Activated T-cell treated with anti-CD3 and anti-CD28 coated beads, Interleukin-2, amount 50 U/mL, for 4 hours (primary cell): ENCODE data around the gene MAPKBP1. TPM values are rescaled to one million over a fixed set of nuclear protein-coding genes. Genes with fewer than 3 reads are reported as not detected.

ENCODE experiments used
- ATAC-seq, 2 donors: fragments of 200-7000 bp; cut with Tn5 transposase; one replicate each; pipeline ENCODE4 v1.10.0; 2021
- DNase-seq: peaks from one replicate; pipeline ENCODE4 v3.0.0-alpha.2; 2020
- H3K27me3 Mint-ChIP-seq: one replicate; pipeline ENCODE4 v1.8.0; 2021; ENCODE audit warnings: low read depth, mixed read lengths
- H3K36me3 Mint-ChIP-seq: one replicate; pipeline ENCODE4 v1.8.0; 2022; ENCODE audit warnings: mixed read lengths; ENCODE audit not compliant: insufficient read depth
- H3K4me1 Mint-ChIP-seq: one replicate; pipeline ENCODE4 v1.8.0; 2021; ENCODE audit warnings: low read depth, mixed read lengths
- H3K4me3 Mint-ChIP-seq: one replicate; pipeline ENCODE4 v1.8.0; 2021; ENCODE audit warnings: mild to moderate bottlenecking, moderate library complexity, mixed read lengths
- H3K9me3 Mint-ChIP-seq: one replicate; pipeline ENCODE4 v1.8.0; 2021; ENCODE audit warnings: mixed read lengths
- total RNA-seq, 3 donors: library from RNA; stranded (reverse); gene quantifications; one replicate each; pipeline ENCODE4 v1.2.1, GENCODE V29; 2021

Gene MAPKBP1
- total RNA-seq, 3 donors from 2014 or later, result 21.9 to 23.3 (median 22.5) TPM

DNA sequence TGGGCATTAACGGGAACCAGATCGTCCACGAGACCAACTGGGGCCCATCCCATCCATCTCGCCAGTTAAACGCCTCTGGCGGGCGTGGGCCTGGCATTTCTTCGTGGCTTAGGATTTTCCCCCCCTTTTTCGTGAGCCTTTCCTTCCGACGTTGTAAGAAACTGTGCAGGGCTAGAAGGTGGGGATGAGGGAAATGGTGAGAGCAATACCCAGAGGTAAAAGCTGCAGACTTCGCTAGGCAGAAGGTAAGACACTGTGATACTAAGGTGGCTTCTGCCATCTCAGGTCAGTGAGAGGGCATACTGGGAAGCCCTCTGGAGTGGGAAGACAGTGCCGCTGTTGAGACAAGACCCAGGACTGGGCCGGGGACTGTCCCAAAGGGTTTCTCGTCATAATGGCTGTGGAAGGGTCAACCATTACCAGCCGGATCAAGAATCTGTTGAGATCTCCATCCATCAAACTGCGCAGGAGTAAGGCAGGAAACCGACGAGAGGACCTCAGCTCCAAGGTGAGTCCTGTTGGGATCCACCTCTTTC lies 666 bp downstream of the MAPKBP1 start:
- Mint-ChIP-seq H3K4me1 (peaks cover 59% of the 10 kb centered on the region), H3K4me3 (peak overlapping the region; percentile 93), H3K9me3 (no peaks in the 10 kb centered on the region), H3K27me3 (no peaks in the 10 kb centered on the region), H3K36me3 (peaks cover 7% of the 10 kb centered on the region)
- no peak for DNase-seq
- ATAC-seq, result peak in 1 of 2 donors; percentile 0

DNA sequence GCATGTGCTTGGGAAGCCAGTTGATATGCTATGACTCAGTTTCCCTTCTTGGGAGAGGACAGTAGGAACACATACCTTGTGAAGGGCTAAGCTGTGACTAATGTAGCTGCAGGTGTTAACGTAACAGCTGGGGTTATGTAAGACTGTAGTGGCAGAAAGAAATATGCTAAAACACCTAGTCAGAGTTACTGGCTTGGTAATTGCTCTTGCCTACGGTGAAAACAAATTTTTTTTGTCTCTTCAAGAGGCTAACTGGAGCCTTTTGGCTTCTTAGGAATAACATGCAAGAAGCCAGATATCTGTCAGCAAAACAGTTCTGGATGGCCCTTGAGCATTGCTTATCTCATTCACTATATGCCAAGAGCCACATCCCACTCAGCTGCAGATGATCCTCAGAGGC lies 1.4 kb downstream of the MAPKBP1 start:
- Mint-ChIP-seq H3K4me3 (peak overlapping the region; percentile 93), H3K36me3 (peaks cover 11% of the 10 kb centered on the region), H3K9me3 (no peaks in the 10 kb centered on the region), H3K4me1 (peaks cover 63% of the 10 kb centered on the region), H3K27me3 (no peaks in the 10 kb centered on the region)
- DNase-seq (no peak), ATAC-seq (no peak)

DNA sequence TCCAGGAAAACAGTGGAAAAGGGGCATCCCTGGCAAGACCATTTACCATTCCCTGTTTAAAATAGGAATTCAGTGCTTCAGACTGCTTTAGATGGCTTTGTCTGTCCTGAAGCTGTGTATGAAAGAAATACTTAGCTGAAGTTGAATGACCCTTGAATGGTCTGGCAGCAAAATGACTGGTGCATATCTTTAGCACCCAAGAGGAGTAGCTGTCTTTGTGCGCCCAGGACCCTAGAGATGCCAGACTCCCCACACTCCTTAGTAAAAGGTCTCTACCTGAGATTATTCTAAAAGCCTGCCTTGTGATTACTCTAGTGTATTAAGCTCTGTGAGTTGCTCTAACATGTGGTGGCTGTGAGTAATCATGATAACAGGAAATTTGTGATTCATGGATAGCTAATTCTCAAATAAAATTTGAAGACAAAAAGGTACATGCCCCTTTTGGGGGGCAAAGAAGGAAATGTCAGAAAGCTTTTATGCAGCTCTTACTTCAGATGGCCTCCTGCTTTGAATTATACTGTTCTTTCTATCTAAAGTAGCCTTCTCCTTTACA lies 3.2 kb downstream of the MAPKBP1 start:
- ATAC-seq (no peak), DNase-seq (no peak)
- H3K36me3 Mint-ChIP-seq, result peaks cover 11% of the 10 kb centered on the region
- H3K4me3 Mint-ChIP-seq, result no peak overlapping the region
- H3K27me3 Mint-ChIP-seq, result no peaks in the 10 kb centered on the region
- peaks cover 67% of the 10 kb centered on the region for H3K4me1 Mint-ChIP-seq
- H3K9me3 Mint-ChIP-seq, result no peaks in the 10 kb centered on the region

DNA sequence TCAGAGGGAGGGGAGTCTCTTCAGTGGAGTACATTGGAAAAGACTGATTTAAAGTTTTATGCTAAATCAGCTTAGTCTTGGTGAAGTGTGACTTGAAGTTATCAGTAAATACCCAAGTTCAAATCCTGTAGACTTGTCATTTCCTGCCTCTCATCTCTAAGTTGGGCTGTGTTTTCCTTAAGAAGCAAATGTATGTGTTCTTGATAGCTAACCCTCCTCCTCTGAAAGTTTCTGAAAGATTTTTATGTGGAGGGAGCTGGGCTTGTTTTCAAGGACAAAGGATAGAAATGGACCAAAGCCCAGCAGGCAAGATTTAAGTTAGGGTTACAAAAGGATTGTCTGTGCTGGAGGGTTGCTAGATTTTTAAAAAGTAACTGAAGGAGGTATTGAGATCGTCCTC lies 4.2 kb downstream of the MAPKBP1 start:
- Mint-ChIP-seq H3K9me3 (no peaks in the 10 kb centered on the region), H3K27me3 (no peaks in the 10 kb centered on the region), H3K4me3 (no peak overlapping the region), H3K36me3 (peaks cover 15% of the 10 kb centered on the region), H3K4me1 (peaks cover 63% of the 10 kb centered on the region)
- no peak for ATAC-seq
- DNase-seq, result no peak

DNA sequence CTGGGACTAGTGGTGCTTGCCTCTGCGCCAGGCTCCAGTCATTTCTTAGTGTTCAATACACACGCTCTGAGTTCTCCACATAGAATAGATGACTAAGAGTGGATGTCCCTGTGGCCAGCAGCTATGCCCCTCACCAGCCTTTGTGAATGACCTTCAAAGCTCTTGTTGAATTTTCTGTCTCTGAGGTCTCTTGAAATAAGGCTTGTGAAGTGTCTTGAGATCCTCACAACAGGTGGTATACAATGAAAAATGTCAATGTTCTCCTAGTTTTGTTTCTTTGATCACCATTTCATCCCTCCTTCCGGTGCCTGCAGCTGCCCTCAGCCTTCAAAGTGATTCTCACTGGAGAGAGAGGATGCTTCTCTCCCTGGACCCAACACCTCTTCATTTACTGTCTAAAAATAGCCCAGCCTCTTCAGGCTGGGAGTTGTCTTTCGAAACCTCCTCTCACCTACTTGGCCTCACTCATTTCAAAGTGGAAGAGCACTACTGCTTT lies 5.4 kb downstream of the MAPKBP1 start:
- no peak for ATAC-seq
- no peak overlapping the region for H3K4me3 Mint-ChIP-seq
- no peak for DNase-seq

DNA sequence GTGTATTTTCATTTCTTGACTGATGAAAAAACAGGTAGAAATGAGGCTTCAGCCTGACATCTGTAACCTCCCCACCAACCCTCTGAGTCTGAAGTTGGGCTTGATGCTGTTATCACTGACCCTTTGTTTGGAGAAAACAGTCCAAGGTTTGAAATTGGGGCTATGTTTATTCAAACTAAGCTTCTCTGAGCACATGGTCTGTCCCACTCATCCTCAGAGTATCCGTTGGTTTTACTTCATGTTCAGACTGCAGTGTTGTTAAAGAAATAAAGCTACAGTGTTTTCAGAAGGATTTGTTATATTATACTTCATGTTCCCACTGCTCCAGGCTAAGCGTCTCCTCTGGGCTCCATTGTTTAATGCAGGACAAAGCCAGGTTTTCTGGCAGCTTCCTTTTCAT lies 6.0 kb downstream of the MAPKBP1 start:
- H3K4me1 Mint-ChIP-seq, result peaks cover 56% of the 10 kb centered on the region
- ATAC-seq (no peak), DNase-seq (no peak)
- peaks cover 15% of the 10 kb centered on the region for H3K36me3 Mint-ChIP-seq
- no peaks in the 10 kb centered on the region for H3K9me3 Mint-ChIP-seq
- no peaks in the 10 kb centered on the region for H3K27me3 Mint-ChIP-seq
- no peak overlapping the region for H3K4me3 Mint-ChIP-seq

More for the DNA sequence above, 5.4 kb downstream of the MAPKBP1 start:
- H3K27me3 Mint-ChIP-seq, result no peaks in the 10 kb centered on the region
- H3K4me1 Mint-ChIP-seq, result peaks cover 59% of the 10 kb centered on the region
- no peaks in the 10 kb centered on the region for H3K9me3 Mint-ChIP-seq
- peaks cover 15% of the 10 kb centered on the region for H3K36me3 Mint-ChIP-seq

DNA sequence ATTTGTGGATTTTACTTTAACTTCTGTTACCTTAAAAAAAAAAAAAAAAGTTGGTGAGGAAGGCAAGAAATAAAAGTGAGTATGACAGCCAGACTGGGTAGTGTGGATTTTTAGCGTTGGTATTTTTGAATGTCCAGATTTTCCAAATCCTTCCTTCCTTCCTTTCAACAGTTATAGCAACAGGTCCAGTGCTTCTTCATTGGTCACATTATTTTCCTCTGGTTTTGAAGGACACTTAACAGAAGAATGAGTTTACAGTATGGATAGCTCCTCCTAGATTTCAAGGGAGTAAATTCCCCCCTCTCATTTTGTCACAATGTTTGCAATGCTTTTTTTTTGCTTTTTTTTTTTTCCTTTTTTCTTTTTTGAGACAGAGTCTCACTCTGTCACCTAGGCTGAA lies 6.4 kb downstream of the MAPKBP1 start:
- Mint-ChIP-seq H3K4me3 (no peak overlapping the region), H3K36me3 (peaks cover 15% of the 10 kb centered on the region), H3K27me3 (no peaks in the 10 kb centered on the region), H3K4me1 (peaks cover 51% of the 10 kb centered on the region), H3K9me3 (no peaks in the 10 kb centered on the region)
- no peak for ATAC-seq
- DNase-seq, result no peak

DNA sequence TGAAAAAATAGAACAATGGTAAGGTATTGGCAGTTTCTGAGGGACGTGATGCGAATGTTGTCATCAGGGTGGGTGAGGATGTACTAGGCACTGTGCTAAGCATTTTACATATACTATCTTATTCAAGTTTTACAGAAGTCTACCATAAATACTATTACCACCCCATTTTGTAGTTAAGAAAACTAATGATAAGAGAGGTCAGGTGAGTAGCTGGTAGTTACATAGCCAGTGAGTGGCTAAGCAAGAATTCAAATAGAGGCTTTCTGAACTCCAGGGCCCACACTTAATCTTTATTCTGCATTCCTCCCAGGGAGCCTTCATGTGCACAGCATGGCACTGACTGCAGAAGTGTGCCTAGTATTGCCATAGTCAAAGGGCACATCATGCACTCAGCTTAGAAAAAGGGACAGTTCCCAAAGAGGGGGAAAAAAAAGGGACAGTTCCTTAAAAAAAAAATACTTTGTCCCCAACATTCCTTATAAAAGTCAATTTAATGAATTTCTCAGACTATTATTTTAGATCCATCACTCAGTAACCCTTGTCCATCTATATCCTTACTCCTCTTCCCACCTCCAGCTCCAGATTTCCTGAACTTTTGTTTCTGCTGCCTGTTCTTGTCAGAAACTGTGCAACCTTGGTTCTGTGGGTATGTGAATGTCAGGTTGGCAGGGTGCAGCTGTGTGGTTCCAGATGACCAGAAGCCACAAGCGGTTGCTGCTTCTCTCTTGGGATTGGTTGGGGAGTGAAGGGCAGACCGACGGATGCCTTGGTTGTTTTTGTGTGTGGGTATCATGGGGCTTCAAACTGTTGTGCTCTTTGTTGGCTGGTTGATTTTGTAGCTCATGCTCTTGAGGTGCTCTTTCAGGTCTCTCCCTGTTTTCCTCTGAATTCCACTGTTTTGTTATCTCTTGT lies 8.3 kb downstream of the MAPKBP1 start:
- DNase-seq (no peak), ATAC-seq (no peak)
- H3K36me3 Mint-ChIP-seq, result peaks cover 15% of the 10 kb centered on the region
- peaks cover 37% of the 10 kb centered on the region for H3K4me1 Mint-ChIP-seq
- H3K4me3 Mint-ChIP-seq, result no peak overlapping the region
- H3K9me3 Mint-ChIP-seq, result no peaks in the 10 kb centered on the region
- H3K27me3 Mint-ChIP-seq, result no peaks in the 10 kb centered on the region

DNA sequence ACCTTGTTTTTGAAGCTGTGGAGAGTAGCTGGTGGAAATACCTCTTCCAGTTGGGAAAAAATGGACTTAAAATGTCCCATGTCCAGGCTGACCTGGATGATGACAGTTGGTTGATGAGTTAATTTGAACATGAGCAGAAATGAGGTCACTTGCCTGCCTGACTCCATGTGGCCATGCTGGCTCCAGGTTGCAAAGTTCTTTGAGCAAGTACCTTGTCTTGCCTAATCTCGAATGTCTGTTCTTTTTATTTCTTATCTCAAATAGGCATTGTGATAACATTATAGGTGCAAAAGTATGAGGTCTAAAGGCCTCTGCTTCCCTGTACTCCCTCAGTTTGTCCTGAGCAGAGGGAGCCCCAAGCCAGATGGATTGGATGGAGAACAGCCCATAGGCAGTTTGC lies 9.0 kb downstream of the MAPKBP1 start:
- peaks cover 32% of the 10 kb centered on the region for H3K4me1 Mint-ChIP-seq
- H3K4me3 Mint-ChIP-seq, result no peak overlapping the region
- H3K27me3 Mint-ChIP-seq, result no peaks in the 10 kb centered on the region

DNA sequence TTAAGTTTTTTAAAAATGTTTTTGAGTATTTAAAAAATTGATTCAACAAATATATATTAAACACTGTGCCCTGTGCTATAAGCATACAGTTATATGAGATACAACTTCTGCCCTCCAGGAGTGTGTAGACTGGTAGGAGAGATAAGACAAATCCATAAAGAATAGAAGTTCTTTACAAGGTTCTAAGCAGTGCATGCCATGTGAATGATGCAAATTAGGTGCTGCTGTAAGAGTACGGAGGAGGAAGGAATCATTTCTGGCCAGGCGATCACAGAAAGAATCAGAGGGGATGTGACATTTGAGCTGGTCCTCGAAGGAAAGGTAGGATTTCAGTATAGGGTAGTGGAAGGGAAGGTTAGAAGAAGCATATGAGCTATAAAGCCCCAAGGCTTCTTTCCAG lies 14.0 kb downstream of the MAPKBP1 start:
- H3K4me1 Mint-ChIP-seq, result peaks cover 41% of the 10 kb centered on the region
- no peak for ATAC-seq
- H3K27me3 Mint-ChIP-seq, result no peaks in the 10 kb centered on the region

More for the DNA sequence above, 9.0 kb downstream of the MAPKBP1 start:
- DNase-seq (no peak), ATAC-seq (no peak)
- Mint-ChIP-seq H3K9me3 (no peaks in the 10 kb centered on the region), H3K36me3 (peaks cover 15% of the 10 kb centered on the region)

DNA sequence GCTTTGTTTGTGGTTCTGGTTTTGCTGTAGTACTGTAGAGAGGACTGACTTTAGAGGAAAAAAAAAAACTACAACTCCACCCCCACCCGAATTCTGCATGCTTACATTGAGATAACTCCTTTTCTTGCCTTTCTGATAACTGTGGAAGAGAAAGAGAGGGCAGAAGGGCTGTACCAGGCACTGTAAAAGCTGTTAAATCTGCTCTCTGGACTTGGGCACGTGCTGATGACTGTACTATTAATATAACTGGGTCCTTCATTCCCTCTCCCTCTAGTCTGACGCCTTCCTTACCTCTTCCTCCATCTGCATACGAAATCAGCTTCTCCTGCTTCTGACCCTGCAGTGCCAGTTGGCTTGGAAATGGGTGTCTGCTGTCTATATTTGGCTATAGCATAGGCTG lies 15.0 kb downstream of the MAPKBP1 start:
- Mint-ChIP-seq H3K36me3 (no peaks in the 10 kb centered on the region), H3K27me3 (no peaks in the 10 kb centered on the region), H3K9me3 (no peaks in the 10 kb centered on the region), H3K4me3 (no peak overlapping the region), H3K4me1 (peaks cover 41% of the 10 kb centered on the region)
- no peak for DNase-seq
- no peak for ATAC-seq

More for the DNA sequence above, 14.0 kb downstream of the MAPKBP1 start:
- DNase-seq, result no peak
- Mint-ChIP-seq H3K36me3 (peaks cover 2% of the 10 kb centered on the region), H3K4me3 (no peak overlapping the region), H3K9me3 (no peaks in the 10 kb centered on the region)

DNA sequence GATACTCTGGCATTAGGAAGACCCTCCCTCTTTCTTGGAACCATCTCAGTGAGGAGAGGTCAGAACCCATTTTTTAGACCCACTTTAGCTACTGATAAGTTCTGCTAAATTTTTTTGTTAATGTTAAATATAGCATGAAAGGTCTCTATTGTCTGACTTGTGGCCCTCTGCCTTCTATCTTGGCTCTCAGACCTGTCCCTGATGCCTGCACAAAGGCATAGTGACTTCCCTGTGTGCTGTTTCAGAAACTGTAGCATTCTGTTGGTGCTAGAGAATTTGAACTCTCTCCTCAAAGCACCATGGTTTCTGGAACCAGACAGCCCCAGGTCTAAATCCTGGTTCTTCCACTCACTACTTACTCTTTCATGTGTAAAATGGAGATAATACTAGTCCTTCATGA lies 15.4 kb downstream of the MAPKBP1 start:
- H3K27me3 Mint-ChIP-seq, result no peaks in the 10 kb centered on the region
- H3K4me3 Mint-ChIP-seq, result no peak overlapping the region
- H3K4me1 Mint-ChIP-seq, result peaks cover 43% of the 10 kb centered on the region
- DNase-seq (no peak), ATAC-seq (no peak)
- no peaks in the 10 kb centered on the region for H3K36me3 Mint-ChIP-seq
- no peaks in the 10 kb centered on the region for H3K9me3 Mint-ChIP-seq

DNA sequence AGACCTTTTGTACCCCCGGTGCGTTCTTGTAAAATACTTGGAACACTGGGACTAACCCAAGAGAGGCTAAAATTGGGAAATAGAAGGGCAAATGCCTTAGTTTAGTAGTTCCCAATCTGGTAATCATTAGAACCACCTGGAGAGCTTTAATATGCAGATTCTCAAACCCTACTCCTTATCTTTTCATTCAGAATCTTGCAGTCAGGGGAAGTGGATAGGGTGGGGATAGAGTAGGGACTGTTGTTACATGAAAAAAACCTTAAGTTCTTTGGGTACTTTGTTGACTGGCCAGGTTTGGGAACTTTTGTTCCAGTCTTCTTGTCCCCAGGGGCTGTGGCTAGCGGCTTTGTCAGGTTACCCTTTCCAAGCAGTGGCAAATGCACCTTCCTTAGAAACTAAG lies 15.9 kb downstream of the MAPKBP1 start:
- ATAC-seq, result no peak
- Mint-ChIP-seq H3K9me3 (no peaks in the 10 kb centered on the region), H3K4me3 (no peak overlapping the region), H3K27me3 (no peaks in the 10 kb centered on the region), H3K4me1 (peaks cover 44% of the 10 kb centered on the region), H3K36me3 (no peaks in the 10 kb centered on the region)
- no peak for DNase-seq

DNA sequence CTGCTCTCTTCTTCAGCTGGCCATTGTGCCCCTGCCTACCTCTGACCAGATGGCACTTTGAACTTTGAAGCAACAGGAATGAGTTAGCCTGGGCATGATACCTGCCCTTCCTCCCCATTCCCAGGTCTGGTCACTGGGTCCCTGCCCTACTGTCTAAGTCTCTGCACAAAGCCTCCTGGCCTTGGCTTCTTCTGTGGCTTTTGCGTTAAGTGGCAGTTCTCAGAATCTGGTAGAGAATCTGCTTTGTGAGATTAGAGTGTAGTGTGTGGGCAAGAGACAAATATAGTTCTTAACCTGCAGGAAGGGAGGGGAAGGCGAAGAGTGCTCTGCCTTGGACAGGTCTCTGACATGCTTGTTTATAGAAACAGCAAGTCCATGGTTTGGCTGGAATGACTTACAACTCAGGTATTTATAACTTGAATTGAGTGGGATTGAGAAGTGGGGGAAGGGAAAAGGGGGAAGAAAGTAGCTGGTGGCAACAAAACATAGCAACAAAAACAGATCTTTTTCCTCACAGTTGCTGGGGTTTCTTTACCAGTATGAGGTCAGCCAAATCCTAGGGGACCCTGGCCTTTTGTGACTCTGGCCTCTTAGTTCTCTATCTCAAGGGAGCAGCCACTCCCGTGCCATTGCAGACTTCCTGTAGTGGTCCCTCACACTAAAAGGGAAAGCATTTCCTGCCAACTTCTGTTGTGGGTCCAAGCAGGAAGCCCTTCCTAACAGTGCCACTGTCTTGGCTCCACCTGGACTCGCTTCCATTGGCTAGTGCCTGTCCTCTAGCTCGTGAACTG lies 16.7 kb downstream of the MAPKBP1 start:
- no peaks in the 10 kb centered on the region for H3K9me3 Mint-ChIP-seq
- H3K27me3 Mint-ChIP-seq, result no peaks in the 10 kb centered on the region
- H3K4me1 Mint-ChIP-seq, result peaks cover 48% of the 10 kb centered on the region
- H3K4me3 Mint-ChIP-seq, result no peak overlapping the region
- DNase-seq, result no peak
- no peaks in the 10 kb centered on the region for H3K36me3 Mint-ChIP-seq
- peak; percentile 21 to 46 for ATAC-seq
